ENCODE results near the gene SEC62.

The SEC62 gene

GRCh38 chr3:170038434-170039110 lies 72.0 kb downstream of the SEC62 start:
- peak; percentile 30 for TF ChIP-seq CTCF (IDR thresholded peaks at IDR 0.05; ENCODE audit: low read depth, low read length, missing control alignments)
- in situ Hi-C loops (cut with HindIII; ENCODE audit: low pct_ligation_motif_present, low sequenced_read_pairs) = no loop called here
- Histone ChIP-seq H3K27ac (no peak overlapping the region), H3K4me3 (ENCODE audit: low read depth, low read length) (peak overlapping the region; percentile 48), H3K27me3 (replicated peaks) (peaks cover 33% of the 10 kb centered on the region), H3K36me3 (replicated peaks) (no peaks in the 10 kb centered on the region)
- no peak for DNase-seq

- no peak for TF ChIP-seq CTCF (IDR thresholded peaks at IDR 0.05; ENCODE audit: low read depth, low read length, missing control alignments)
- Histone ChIP-seq H3K27me3 (replicated peaks) (peaks cover 33% of the 10 kb centered on the region), H3K36me3 (replicated peaks) (no peaks in the 10 kb centered on the region), H3K4me3 (ENCODE audit: low read depth, low read length) (no peak overlapping the region), H3K27ac (no peak overlapping the region)
- in situ Hi-C loops (cut with HindIII; ENCODE audit: low pct_ligation_motif_present, low sequenced_read_pairs) = no loop called here
- no peak for DNase-seq
These were observed 73.8 kb downstream of the SEC62 start for GRCh38 chr3:170040418-170040817.

GRCh38 chr3:170043506-170043905 lies 76.9 kb downstream of the SEC62 start:
- TF ChIP-seq CTCF (IDR thresholded peaks at IDR 0.05; ENCODE audit: low read depth, low read length, missing control alignments) = no peak
- DNase-seq = no peak
- Histone ChIP-seq H3K36me3 (replicated peaks) (no peaks in the 10 kb centered on the region), H3K27ac (no peak overlapping the region), H3K27me3 (replicated peaks) (peaks cover 22% of the 10 kb centered on the region), H3K4me3 (ENCODE audit: low read depth, low read length) (no peak overlapping the region)
- in situ Hi-C loops (cut with HindIII; ENCODE audit: low pct_ligation_motif_present, low sequenced_read_pairs) = no loop called here

GRCh38 chr3:170044271-170044670 lies 77.7 kb downstream of the SEC62 start:
- H3K27ac ChIP-seq = no peak overlapping the region
- H3K4me3 ChIP-seq (ENCODE audit: low read depth, low read length) = no peak overlapping the region
- in situ Hi-C loops (cut with HindIII; ENCODE audit: low pct_ligation_motif_present, low sequenced_read_pairs) = no loop called here

GRCh38 chr3:170044795-170045244 lies 78.2 kb downstream of the SEC62 start:
- Histone ChIP-seq H3K4me3 (ENCODE audit: low read depth, low read length) (no peak overlapping the region), H3K27me3 (replicated peaks) (peaks cover 12% of the 10 kb centered on the region), H3K36me3 (replicated peaks) (no peaks in the 10 kb centered on the region), H3K27ac (no peak overlapping the region)
- DNase-seq = no peak
- in situ Hi-C loops (cut with HindIII; ENCODE audit: low pct_ligation_motif_present, low sequenced_read_pairs) = no loop called here
- TF ChIP-seq CTCF (IDR thresholded peaks at IDR 0.05; ENCODE audit: low read depth, low read length, missing control alignments) = no peak

More at GRCh38 chr3:170044271-170044670, 77.7 kb downstream of the SEC62 start:
- TF ChIP-seq CTCF (IDR thresholded peaks at IDR 0.05; ENCODE audit: low read depth, low read length, missing control alignments) = no peak
- H3K36me3 ChIP-seq (replicated peaks) = no peaks in the 10 kb centered on the region
- no peak for DNase-seq
- H3K27me3 ChIP-seq (replicated peaks) = peaks cover 15% of the 10 kb centered on the region
